Osteoblast (primary cell): ENCODE results near the gene MCIDAS. TPM values are rescaled to one million over a fixed set of nuclear protein-coding genes. Genes with fewer than 3 reads are reported as not detected.

Experiments used
- DNase-seq: peaks from one replicate; pipeline ENCODE4 v3.0.0; 2011; ENCODE audit warnings: low spot score, mixed read lengths; ENCODE audit not compliant: insufficient read length; ENCODE audit errors: missing footprints
- H2AFZ ChIP-seq: 2 replicates; pipeline ENCODE4 v1.6.0; 2011; ENCODE audit warnings: mild to moderate bottlenecking, low read length
- H3K27ac ChIP-seq: 2 replicates; pipeline ENCODE4 v1.5.1; 2011; ENCODE audit warnings: mild to moderate bottlenecking, low read depth, low read length, moderate library complexity
- H3K27me3 ChIP-seq: 2 replicates; pipeline ENCODE4 v1.6.0; 2012; ENCODE audit warnings: mild to moderate bottlenecking, control low read depth, inconsistent platforms, low read length, moderate library complexity; ENCODE audit not compliant: insufficient read depth
- H3K36me3 ChIP-seq: 2 replicates; pipeline ENCODE4 v1.5.1; 2011; ENCODE audit warnings: mild to moderate bottlenecking, low read length, control low read depth, moderate library complexity; ENCODE audit not compliant: insufficient read depth
- H3K4me1 ChIP-seq: 2 replicates; pipeline ENCODE4 v1.5.1; 2011; ENCODE audit warnings: mild to moderate bottlenecking, low read length, control low read depth, moderate library complexity; ENCODE audit not compliant: insufficient read depth
- H3K4me2 ChIP-seq: 2 replicates; pipeline ENCODE4 v1.6.0; 2011; ENCODE audit warnings: mild to moderate bottlenecking, low read length; ENCODE audit not compliant: insufficient read depth
- H3K4me3 ChIP-seq: fragments of 200-600 bp; sonication (generic); 3 replicates; pipeline ENCODE4 v1.5.1; 2012; ENCODE audit warnings: mild to moderate bottlenecking, low read length, inconsistent platforms; ENCODE audit not compliant: insufficient read depth
- H3K79me2 ChIP-seq: 2 replicates; pipeline ENCODE4 v1.6.0; 2012; ENCODE audit warnings: mild to moderate bottlenecking, low read length, control low read depth, inconsistent platforms; ENCODE audit not compliant: insufficient read depth
- H3K9me3 ChIP-seq: 2 replicates; pipeline ENCODE4 v1.5.1; 2011; ENCODE audit warnings: low read depth, low read length, control low read depth
- H4K20me1 ChIP-seq: 2 replicates; pipeline ENCODE4 v1.6.0; 2012; ENCODE audit warnings: mild to moderate bottlenecking, low read length, control low read depth; ENCODE audit not compliant: insufficient read depth
- total RNA-seq: library from RNA; depleted of rRNA; stranded (reverse); fragments of >200 nt; gene quantifications from 2 replicates; pipeline ENCODE4 v1.2.3, GENCODE V29; 2012
- TF ChIP-seq, protein P1 (sequence below): IDR thresholded peaks from 2 replicates; pipeline ENCODE4 v1.5.1; 2011; ENCODE audit warnings: mild to moderate bottlenecking, low read depth, low read length, moderate library complexity; ENCODE audit errors: extremely low read depth

The MCIDAS gene
- total RNA-seq, 1 donor: under 0.01 TPM

DNA sequence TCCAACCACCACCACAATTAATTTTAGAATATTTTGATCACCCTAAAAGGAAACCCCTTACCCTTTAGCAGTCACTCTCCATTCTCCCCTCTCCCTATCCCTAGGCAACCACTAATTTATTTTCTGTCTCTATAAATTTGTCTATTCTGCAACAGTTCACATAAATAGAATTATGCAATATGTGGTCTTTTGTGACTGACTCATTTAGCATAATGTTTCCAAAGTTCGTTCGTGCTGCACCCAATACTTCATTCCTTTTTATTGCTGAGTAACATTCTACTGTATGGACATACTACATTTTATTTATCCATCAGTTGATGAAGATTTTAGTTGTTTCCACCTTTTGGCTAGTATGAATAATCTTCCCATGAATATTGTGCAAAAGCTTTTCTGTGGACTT is 36.0 kb downstream of the MCIDAS start:
- H3K4me3 ChIP-seq: no peak overlapping the region
- H2AFZ ChIP-seq: no peak overlapping the region
- no peak for DNase-seq
- peaks cover 61% of the 10 kb centered on the region for H3K27me3 ChIP-seq
- H3K4me1 ChIP-seq: no peaks in the 10 kb centered on the region
- H3K9me3 ChIP-seq: no peaks in the 10 kb centered on the region
- TF ChIP-seq, protein P1, sequence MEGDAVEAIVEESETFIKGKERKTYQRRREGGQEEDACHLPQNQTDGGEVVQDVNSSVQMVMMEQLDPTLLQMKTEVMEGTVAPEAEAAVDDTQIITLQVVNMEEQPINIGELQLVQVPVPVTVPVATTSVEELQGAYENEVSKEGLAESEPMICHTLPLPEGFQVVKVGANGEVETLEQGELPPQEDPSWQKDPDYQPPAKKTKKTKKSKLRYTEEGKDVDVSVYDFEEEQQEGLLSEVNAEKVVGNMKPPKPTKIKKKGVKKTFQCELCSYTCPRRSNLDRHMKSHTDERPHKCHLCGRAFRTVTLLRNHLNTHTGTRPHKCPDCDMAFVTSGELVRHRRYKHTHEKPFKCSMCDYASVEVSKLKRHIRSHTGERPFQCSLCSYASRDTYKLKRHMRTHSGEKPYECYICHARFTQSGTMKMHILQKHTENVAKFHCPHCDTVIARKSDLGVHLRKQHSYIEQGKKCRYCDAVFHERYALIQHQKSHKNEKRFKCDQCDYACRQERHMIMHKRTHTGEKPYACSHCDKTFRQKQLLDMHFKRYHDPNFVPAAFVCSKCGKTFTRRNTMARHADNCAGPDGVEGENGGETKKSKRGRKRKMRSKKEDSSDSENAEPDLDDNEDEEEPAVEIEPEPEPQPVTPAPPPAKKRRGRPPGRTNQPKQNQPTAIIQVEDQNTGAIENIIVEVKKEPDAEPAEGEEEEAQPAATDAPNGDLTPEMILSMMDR: no peak
- H3K79me2 ChIP-seq: no peaks in the 10 kb centered on the region
- H3K4me2 ChIP-seq: no peak overlapping the region
- H4K20me1 ChIP-seq: no peaks in the 10 kb centered on the region
- H3K36me3 ChIP-seq: no peaks in the 10 kb centered on the region
- no peak overlapping the region for H3K27ac ChIP-seq

GRCh38 chr5:55188656-55189540 is 38.2 kb downstream of the MCIDAS start:
- no peaks in the 10 kb centered on the region for H3K9me3 ChIP-seq
- no peaks in the 10 kb centered on the region for H3K79me2 ChIP-seq

DNA sequence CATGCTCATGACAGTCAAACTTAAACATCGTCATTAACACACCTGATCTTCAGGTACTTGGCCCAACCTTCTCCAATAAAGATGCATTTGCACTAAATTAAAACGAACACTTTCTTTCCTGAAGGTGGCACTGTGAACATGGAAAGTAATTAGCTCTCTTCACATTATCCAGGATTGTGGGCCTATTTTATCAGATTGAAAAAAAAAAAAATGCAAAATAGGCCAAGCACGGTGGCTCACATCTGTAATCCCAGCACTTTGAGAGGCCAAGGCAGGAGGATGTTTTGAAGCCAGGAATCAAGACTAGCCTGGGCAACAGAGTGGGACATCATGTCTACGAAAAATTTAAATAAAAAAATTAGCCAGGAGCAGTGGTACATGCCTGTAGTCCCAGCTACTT is 39.7 kb downstream of the MCIDAS start:
- TF ChIP-seq, protein P1: peak; percentile 18
- Histone ChIP-seq H3K79me2 (no peaks in the 10 kb centered on the region), H3K4me1 (no peaks in the 10 kb centered on the region), H3K27me3 (peaks cover 58% of the 10 kb centered on the region), H4K20me1 (no peaks in the 10 kb centered on the region), H3K27ac (no peak overlapping the region), H3K4me3 (no peak overlapping the region), H3K4me2 (no peak overlapping the region), H3K9me3 (no peaks in the 10 kb centered on the region), H3K36me3 (no peaks in the 10 kb centered on the region), H2AFZ (no peak overlapping the region)
- DNase-seq: no peak

More at GRCh38 chr5:55188656-55189540, 38.2 kb downstream of the MCIDAS start:
- TF ChIP-seq, protein P1: no peak
- Histone ChIP-seq H4K20me1 (no peaks in the 10 kb centered on the region), H3K4me1 (no peaks in the 10 kb centered on the region), H3K27ac (no peak overlapping the region), H3K27me3 (peaks cover 63% of the 10 kb centered on the region), H3K4me2 (no peak overlapping the region), H2AFZ (no peak overlapping the region), H3K36me3 (no peaks in the 10 kb centered on the region), H3K4me3 (no peak overlapping the region)
- DNase-seq: peak; percentile 17

DNA sequence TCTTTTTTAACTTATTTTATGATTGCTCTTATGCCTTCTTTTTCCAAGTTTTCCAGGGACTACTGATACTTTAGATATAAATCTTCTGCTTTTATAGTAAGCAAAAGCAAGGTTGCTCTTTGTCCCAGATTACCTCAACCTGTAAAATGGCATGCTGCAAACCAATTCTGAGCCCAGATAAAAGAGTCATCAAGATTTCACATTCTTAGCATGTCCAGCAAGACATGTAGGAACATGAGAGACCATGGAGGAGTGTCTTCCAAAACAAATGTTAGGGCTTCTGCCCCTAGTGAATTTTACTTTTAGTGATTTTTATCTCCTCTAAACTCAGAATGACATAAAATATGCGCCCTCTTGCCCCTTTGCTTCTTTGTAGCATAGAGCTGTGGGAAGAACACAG is 47.1 kb downstream of the MCIDAS start:
- Histone ChIP-seq H3K4me2 (no peak overlapping the region), H4K20me1 (no peaks in the 10 kb centered on the region), H3K79me2 (no peaks in the 10 kb centered on the region), H3K4me1 (peaks cover 7% of the 10 kb centered on the region), H2AFZ (no peak overlapping the region), H3K9me3 (no peaks in the 10 kb centered on the region), H3K4me3 (no peak overlapping the region), H3K27me3 (peaks cover 86% of the 10 kb centered on the region), H3K36me3 (no peaks in the 10 kb centered on the region), H3K27ac (no peak overlapping the region)
- DNase-seq: no peak
- TF ChIP-seq, protein P1: no peak
